Ovary (tissue), 9 donors: ENCODE results near the gene DIAPH1. TPM values are rescaled to one million over a fixed set of nuclear protein-coding genes. Genes with fewer than 3 reads are reported as not detected.

Experiments used
- DNase-seq, 5 donors: peaks; one replicate each; pipeline ENCODE4 v3.0.0-alpha.2; 2019 to 2020
- H3K27ac ChIP-seq, 2 donors: fragments of 200-600 bp; one replicate each; pipeline versions ENCODE4 v1.5.1 to v1.8.0; 2019 to 2022
- H3K27me3 ChIP-seq: fragments of 200-600 bp; one replicate; pipeline ENCODE4 v1.8.0; 2022
- H3K36me3 ChIP-seq: fragments of 200-600 bp; sonication (generic); one replicate; pipeline ENCODE4 v1.5.1; 2019
- H3K4me1 ChIP-seq: one replicate; pipeline ENCODE4 v1.8.1; 2013; ENCODE audit warnings: mild to moderate bottlenecking, moderate library complexity; ENCODE audit not compliant: insufficient read depth
- H3K4me3 ChIP-seq: fragments of 200-600 bp; sonication (generic); one replicate; pipeline ENCODE4 v1.5.1; 2017
- H3K9me3 ChIP-seq, 2 donors: fragments of 200-600 bp in 1 of 2; sonication (generic) in 1 of 2; one replicate each; pipeline versions ENCODE4 v1.5.1 to v1.8.1; 2013 to 2019; ENCODE audit warnings: mild to moderate bottlenecking in 1 of 2, moderate library complexity in 1 of 2
- EP300 ChIP-seq: sonication (generic); formaldehyde crosslinking; IDR thresholded peaks from one replicate; pipeline ENCODE4 v1.6.1; 2017; ENCODE audit warnings: antibody characterized with exemption
- POLR2A ChIP-seq: fragments of 450-650 bp; IDR thresholded peaks from one replicate; pipeline ENCODE4 v1.6.1; 2017; ENCODE audit warnings: antibody characterized with exemption, mild to moderate bottlenecking, moderate library complexity
- WGBS, 3 donors: extraction: QIAGEN DNeasy Blood & Tissue Kit in 1 of 3; methylation state at CpG; one replicate each; pipeline versions ENCODE4 v1.1.5 to v1.1.7; 2013 to 2017; 5-methylcytosine and 5-hydroxymethylcytosine counted together
- intact Hi-C, 4 donors: fragments of 100-400 bp; cut with DNase I; formaldehyde crosslinking; loops; one replicate each; pipeline versions ENCODE4 v1.11.0 to v1.15.1; 2022 to 2023
- polyA plus RNA-seq, 2 donors: library from polyadenylated mRNA; stranded (reverse); fragments of 200-250 nt in 1 of 2; fragments of 350-450 nt in 1 of 2; fragmentation: Illumina TruSeq in 1 of 2; extraction: RNeasy Lipid Tissue Mini Kit (QIAGEN cat#74804) in 1 of 2; gene quantifications; one replicate each; pipeline ENCODE4 v1.2.3, GENCODE V29; 2013 to 2014
- total RNA-seq, 7 donors: library from RNA; depleted of rRNA in 2 of 7; stranded (reverse); fragments of >200 nt in 2 of 7; fragmentation: NEBNext Ultra II Directional in 3 of 7; extraction: Animal tissue kit (Norgen Biotek cat#: 25700) in 3 of 7; gene quantifications; one replicate each; pipeline versions ENCODE4 v1.1.0 to v1.2.4, GENCODE V29; 2016 to 2023
- TF ChIP-seq, protein P1 (sequence below), 3 donors: fragments of 450-650 bp in 2 of 3; fragments of 200-600 bp in 1 of 3; IDR thresholded peaks; one replicate each; pipeline versions ENCODE4 v1.5.1 to v1.8.0; 2016 to 2022; ENCODE audit warnings: antibody characterized with exemption in 3 of 3, mild to moderate bottlenecking in 1 of 3
- donor health status: DM: no; HTN: no; CAD: no; lungs with moderate emphysema.
- donor health status: DM: no; HTN: no; CAD: no.
- donor health status: Bipolar disorder and iron deficiency.
- donor health status: DM: yes; HTN: yes; CAD: no.
- donor health status: DM: no; HTN: no; CAD: no.
- donor health status: DM: yes; HTN: yes; CAD: no.

Gene DIAPH1
- total and polyA plus RNA-seq, 9 donors = 21.2 to 51.0 (median 44.0) TPM

- Histone ChIP-seq H3K27ac (no peak overlapping the region), H3K4me1 (no peaks in the 10 kb centered on the region), H3K36me3 (no peaks in the 10 kb centered on the region), H3K4me3 (no peak overlapping the region), H3K27me3 (no peaks in the 10 kb centered on the region), H3K9me3 (no peaks in the 10 kb centered on the region)
- TF ChIP-seq EP300 (no peak), POLR2A (no peak)
- TF ChIP-seq, protein P1, sequence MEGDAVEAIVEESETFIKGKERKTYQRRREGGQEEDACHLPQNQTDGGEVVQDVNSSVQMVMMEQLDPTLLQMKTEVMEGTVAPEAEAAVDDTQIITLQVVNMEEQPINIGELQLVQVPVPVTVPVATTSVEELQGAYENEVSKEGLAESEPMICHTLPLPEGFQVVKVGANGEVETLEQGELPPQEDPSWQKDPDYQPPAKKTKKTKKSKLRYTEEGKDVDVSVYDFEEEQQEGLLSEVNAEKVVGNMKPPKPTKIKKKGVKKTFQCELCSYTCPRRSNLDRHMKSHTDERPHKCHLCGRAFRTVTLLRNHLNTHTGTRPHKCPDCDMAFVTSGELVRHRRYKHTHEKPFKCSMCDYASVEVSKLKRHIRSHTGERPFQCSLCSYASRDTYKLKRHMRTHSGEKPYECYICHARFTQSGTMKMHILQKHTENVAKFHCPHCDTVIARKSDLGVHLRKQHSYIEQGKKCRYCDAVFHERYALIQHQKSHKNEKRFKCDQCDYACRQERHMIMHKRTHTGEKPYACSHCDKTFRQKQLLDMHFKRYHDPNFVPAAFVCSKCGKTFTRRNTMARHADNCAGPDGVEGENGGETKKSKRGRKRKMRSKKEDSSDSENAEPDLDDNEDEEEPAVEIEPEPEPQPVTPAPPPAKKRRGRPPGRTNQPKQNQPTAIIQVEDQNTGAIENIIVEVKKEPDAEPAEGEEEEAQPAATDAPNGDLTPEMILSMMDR (IDR thresholded peaks at IDR 0.05) = no peak
- intact Hi-C loops = loop anchor here in 1 of 4 donors (10.0 kb wide), 1 partner anchor 389 kb away; no protein-coding TSS in a partner anchor
- WGBS, 3 donors = 76 to 85% (median 84%) methylated on average over 5 of the region's 5 CpGs
- no peak for DNase-seq
Measured at GRCh38 chr5:141623611-141624010, 4.8 kb upstream of the DIAPH1 start.

GRCh38 chr5:141623186-141623585 lies 4.4 kb upstream of the DIAPH1 start:
- DNase-seq = no peak
- no peaks in the 10 kb centered on the region for H3K4me1 ChIP-seq
- no peaks in the 10 kb centered on the region for H3K9me3 ChIP-seq
- intact Hi-C loops = loop anchor here in 1 of 4 donors (10.0 kb wide), 1 partner anchor 388 kb away; no protein-coding TSS in a partner anchor
- no peak for TF ChIP-seq POLR2A
- no peak for TF ChIP-seq EP300
- TF ChIP-seq, protein P1 (IDR thresholded peaks at IDR 0.05) = no peak
- H3K4me3 ChIP-seq = no peak overlapping the region
- no peaks in the 10 kb centered on the region for H3K36me3 ChIP-seq
- H3K27me3 ChIP-seq = no peaks in the 10 kb centered on the region
- no peak overlapping the region for H3K27ac ChIP-seq

GRCh38 chr5:141618030-141618803 lies 583 bp downstream of the DIAPH1 start:
- intact Hi-C loops = no loop called here
- peak; percentile 26 to 56 (median 50) for DNase-seq
- TF ChIP-seq EP300 (no peak), POLR2A (no peak)
- TF ChIP-seq, protein P1 (IDR thresholded peaks at IDR 0.05) = no peak
- Histone ChIP-seq H3K36me3 (no peaks in the 10 kb centered on the region), H3K9me3 (no peaks in the 10 kb centered on the region), H3K4me1 (peaks cover 6% of the 10 kb centered on the region), H3K27me3 (no peaks in the 10 kb centered on the region), H3K27ac (peak overlapping the region; percentile 76 to 83), H3K4me3 (peak overlapping the region; percentile 91)
- 1% methylated on average over 31 to 36 of the region's 36 CpGs for WGBS, 3 donors

- H3K4me1 ChIP-seq = peaks cover 6% of the 10 kb centered on the region
- no peak for DNase-seq
- no peak for TF ChIP-seq EP300
- no peak for TF ChIP-seq POLR2A
- TF ChIP-seq, protein P1 (IDR thresholded peaks at IDR 0.05) = no peak
- H3K27me3 ChIP-seq = no peaks in the 10 kb centered on the region
- H3K9me3 ChIP-seq = no peaks in the 10 kb centered on the region
- H3K36me3 ChIP-seq = no peaks in the 10 kb centered on the region
- peak overlapping the region; percentile 91 for H3K4me3 ChIP-seq
- intact Hi-C loops = no loop called here
- WGBS, 3 donors = 20 to 31% (median 29%) methylated on average over 9 of the region's 9 CpGs
- peak overlapping the region in 1 of 2 donors; percentile 83 for H3K27ac ChIP-seq
Measured at GRCh38 chr5:141617682-141618029, 1.1 kb downstream of the DIAPH1 start.
